C4-2B (cell line): ENCODE data around the gene MCM8.

Experiments used
- CTCF ChIP-seq: fragments of 450-650 bp; conservative IDR thresholded peaks from 2 replicates; pipeline ENCODE4 v1.5.1; 2017; ENCODE audit warnings: mild to moderate bottlenecking
- ZFX ChIP-seq: fragments of 450-650 bp; IDR thresholded peaks from 2 replicates; pipeline ENCODE4 v1.6.1; 2017

- no peak for TF ChIP-seq CTCF
- no peak for TF ChIP-seq ZFX
These were observed 27.0 kb upstream of the MCM8 start for GRCh38 chr20:5923493-5923892.
